WI38 (cell line): Measurements from ENCODE around the gene PID1.

ENCODE experiments used
- H3K4me3 ChIP-seq: 2 replicates; pipeline ENCODE4 v1.5.1; 2011; ENCODE audit warnings: low read depth, mild to moderate bottlenecking, control low read depth, low read length
- TF ChIP-seq, protein P1 (sequence below): IDR thresholded peaks from 2 replicates; pipeline ENCODE4 v1.5.1; 2012; ENCODE audit warnings: low read depth, mild to moderate bottlenecking, control low read depth, low read length

The PID1 gene

DNA sequence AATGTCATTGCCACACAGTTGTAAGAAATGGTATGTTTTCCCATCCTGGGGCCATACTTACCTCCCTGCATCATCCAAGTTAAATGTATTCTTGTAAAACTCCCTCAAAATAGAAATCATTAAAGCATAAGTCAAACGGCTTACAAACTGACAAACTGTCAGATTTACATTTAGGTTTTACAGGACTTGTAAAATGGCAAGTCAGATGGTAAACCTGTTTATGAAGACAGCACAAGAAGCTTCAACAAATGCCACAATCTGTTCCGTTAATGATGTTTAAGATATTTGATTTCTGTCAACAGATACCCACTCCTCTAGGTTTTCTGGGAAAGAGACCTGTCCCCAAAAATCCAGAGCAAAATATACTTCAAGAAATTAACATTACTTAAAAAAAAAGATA, 197.2 kb downstream of the PID1 start:
- TF ChIP-seq, protein P1, sequence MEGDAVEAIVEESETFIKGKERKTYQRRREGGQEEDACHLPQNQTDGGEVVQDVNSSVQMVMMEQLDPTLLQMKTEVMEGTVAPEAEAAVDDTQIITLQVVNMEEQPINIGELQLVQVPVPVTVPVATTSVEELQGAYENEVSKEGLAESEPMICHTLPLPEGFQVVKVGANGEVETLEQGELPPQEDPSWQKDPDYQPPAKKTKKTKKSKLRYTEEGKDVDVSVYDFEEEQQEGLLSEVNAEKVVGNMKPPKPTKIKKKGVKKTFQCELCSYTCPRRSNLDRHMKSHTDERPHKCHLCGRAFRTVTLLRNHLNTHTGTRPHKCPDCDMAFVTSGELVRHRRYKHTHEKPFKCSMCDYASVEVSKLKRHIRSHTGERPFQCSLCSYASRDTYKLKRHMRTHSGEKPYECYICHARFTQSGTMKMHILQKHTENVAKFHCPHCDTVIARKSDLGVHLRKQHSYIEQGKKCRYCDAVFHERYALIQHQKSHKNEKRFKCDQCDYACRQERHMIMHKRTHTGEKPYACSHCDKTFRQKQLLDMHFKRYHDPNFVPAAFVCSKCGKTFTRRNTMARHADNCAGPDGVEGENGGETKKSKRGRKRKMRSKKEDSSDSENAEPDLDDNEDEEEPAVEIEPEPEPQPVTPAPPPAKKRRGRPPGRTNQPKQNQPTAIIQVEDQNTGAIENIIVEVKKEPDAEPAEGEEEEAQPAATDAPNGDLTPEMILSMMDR = no peak
- H3K4me3 ChIP-seq = no peak overlapping the region

DNA sequence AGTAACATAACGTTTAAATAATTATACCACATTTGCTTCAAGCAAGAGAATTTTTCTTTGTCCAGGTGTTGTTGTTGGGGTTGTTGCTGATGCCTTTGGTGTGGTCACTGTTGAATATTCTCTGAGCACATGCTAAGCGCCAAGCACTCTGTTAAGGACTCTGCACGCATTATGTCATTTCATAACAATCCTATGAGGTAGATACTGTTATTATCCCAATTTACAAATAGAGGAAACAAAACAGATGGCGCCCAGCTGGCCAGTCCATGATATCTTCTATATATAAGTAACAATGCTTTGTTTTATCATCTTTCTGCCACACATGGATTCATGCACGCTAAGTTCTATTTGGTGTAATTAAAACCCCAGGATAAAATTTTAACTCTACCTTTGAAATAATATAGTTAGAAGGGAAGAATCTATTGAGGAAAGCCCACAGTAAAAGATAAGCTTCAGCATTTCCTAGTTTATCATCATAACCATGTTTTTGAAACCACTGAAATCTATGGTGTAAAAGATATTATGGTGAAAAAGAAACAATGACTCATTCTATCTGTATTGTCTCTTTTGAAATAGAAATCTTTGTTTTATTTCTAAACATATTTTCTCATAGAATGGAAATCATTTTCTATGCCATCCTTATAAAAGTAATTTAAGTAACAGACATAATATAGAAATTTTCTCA, 199.7 kb downstream of the PID1 start:
- no peak overlapping the region for H3K4me3 ChIP-seq
- TF ChIP-seq, protein P1 = no peak

DNA sequence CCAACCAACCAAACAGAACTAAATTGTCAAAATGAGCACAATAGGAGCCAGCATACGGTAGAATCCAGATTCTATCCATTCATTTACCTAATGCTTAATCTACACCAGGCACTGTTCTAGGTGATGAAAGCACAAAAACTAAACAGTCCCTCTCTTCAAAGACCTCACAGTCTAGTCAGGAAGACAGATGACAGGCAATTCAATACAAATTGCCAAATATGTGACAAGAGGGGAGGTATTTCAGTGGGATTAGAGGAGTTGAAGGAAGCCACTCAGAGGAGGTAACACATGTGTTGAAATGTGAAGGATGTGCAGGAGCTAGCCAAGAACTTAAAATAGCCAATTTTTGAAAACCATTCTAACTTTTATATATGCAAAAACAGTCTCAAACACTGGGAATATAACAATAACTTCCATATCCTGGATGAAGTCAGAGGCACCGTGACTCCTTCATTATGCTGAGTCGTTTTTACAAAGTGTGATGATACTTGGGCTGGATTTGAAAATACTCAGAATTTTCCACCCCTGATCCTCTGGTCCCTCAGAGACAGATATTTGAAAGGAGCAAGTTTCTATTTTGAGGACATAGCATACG, 204.9 kb downstream of the PID1 start:
- TF ChIP-seq, protein P1 = no peak

DNA sequence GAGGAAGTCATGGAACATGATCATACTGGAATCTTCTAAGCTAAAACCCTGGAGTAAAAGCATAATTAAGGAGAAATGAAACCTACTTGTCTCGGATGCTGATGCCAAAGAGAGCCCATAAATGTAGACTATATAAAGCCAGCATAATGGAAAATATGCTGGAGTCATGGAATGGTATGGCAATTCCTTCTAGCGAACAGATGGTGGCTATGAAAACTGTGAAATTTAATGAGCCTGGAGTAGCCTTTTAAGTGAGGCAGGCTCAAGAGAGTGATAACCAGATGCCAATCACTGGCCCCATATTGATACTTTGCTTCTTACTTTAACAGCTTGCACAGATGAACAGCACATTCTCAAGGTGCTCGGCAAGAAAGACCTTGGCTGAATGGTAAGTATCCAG, 206.3 kb downstream of the PID1 start:
- no peak overlapping the region for H3K4me3 ChIP-seq
- TF ChIP-seq, protein P1 = no peak

More for the DNA sequence above, 204.9 kb downstream of the PID1 start:
- no peak overlapping the region for H3K4me3 ChIP-seq

DNA sequence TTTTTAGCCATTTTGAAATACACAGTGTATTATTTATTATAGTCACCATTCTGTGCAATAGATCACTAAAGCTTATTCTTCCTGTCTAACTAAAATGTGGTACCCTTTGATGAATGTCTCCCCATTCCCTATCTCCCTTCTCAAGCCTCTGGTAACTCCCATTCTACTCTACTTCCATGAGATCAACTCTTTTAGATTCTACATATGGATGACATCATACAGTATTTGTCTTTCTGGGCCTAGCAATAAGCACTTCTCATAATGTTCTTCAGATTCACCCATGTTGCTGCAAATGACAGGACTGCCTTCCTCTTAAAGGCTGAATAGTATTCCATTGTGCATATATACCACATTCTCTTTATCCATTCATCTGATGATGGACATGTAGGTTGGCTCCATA, 210.9 kb downstream of the PID1 start:
- H3K4me3 ChIP-seq = no peak overlapping the region
- TF ChIP-seq, protein P1 = no peak

DNA sequence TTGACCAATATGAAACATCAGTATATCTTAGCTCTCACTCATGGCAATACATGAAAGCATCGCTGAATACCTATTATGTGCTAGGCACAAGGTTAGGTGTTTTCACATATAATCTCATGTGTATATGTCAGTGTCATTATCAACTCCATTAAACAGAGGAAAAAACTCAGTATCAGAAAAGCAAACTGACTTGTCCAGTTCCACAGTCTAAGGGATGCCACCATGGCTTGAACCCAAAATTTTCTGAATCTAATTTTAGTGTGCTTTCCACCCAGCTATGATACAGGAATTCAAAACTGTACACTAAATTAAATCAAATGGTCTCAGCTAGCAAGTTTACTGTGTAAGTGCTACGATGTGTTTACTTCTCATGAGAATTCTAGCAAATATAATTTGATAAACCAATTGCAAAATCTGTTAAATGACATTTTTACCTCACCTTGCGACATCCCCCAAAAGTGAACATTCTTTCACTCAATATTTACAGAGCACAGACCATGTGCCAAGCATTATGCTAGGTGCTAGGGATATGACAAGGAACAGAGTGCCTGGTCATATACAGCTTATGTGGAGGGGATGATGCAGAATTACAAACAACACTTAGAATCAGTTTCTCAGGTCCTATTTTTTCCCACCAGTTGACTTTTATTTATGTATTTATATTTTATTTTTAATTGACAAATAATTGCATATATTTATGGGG, 211.6 kb downstream of the PID1 start:
- H3K4me3 ChIP-seq = no peak overlapping the region
- TF ChIP-seq, protein P1 = no peak
